Fibroblast of villous mesenchyme (primary cell): ENCODE data around the gene DNAJA4. TPM values are rescaled to one million over a fixed set of nuclear protein-coding genes. Genes with fewer than 3 reads are reported as not detected.
A peak's percentile ranks its signal among the peaks of the same experiment; 100 is the strongest.

Source experiments
- DNase-seq: peaks from one replicate; pipeline ENCODE4 v3.0.0-alpha.2; 2010; ENCODE audit warnings: low read depth
- H3K4me3 ChIP-seq: 2 replicates; pipeline ENCODE4 v1.5.1; 2011; ENCODE audit warnings: low read depth, mild to moderate bottlenecking, low read length
- CTCF ChIP-seq: IDR thresholded peaks from 2 replicates; pipeline ENCODE4 v1.5.1; 2012; ENCODE audit warnings: low read depth, mild to moderate bottlenecking, low read length; ENCODE audit not compliant: insufficient read depth
- total RNA-seq: library from RNA; depleted of rRNA; stranded (reverse); fragments of >200 nt; gene quantifications from 2 replicates; pipeline ENCODE4 v1.2.3, GENCODE V29; 2012

Gene DNAJA4
- total RNA-seq, 1 donor: 4.3 TPM

DNA sequence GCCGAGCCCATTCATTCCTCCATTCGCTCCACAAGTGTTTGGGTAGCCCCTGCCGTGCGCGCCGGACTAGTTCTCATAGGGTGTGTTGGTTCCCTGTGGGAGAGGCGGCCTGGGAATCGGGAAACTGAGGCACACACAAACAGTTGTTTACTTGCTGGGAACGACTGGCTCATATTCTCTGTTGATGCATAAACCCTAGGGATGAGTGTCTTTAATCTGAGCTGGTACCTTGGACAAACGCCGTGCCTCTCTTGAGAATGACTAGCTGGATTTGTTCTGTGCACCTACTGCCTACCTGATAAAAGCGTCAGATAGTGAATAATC is 737 bp downstream of the DNAJA4 start:
- DNase-seq: no peak
- peak overlapping the region; percentile 63 for H3K4me3 ChIP-seq
- no peak for TF ChIP-seq CTCF

DNA sequence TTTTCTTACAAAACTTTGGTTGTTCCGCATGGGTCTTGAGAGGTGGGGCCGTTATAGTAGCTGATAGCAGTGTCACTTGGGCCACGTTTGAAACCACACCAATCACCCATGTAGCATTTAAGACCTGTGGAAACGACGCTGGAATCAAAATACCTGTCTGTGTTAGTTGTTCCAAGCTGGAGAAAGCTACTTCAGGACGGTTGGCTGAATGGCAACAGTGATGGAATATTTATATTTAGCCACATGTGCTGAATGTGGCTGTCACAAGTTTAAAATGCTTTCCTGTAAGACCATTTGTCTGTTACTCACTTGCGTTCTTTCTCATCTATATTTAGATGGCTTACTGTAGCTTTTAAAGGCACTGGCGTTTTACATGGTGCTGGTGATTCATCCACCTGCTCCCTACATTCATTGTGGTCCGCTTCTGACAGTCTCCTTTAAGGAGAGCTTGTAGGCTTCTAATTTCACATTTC is 1.4 kb downstream of the DNAJA4 start:
- no peak for TF ChIP-seq CTCF
- peak; percentile 53 for DNase-seq
- H3K4me3 ChIP-seq: no peak overlapping the region

GRCh38 chr15:78266229-78266628 is 1.9 kb downstream of the DNAJA4 start:
- H3K4me3 ChIP-seq: no peak overlapping the region
- no peak for TF ChIP-seq CTCF
- no peak for DNase-seq

DNA sequence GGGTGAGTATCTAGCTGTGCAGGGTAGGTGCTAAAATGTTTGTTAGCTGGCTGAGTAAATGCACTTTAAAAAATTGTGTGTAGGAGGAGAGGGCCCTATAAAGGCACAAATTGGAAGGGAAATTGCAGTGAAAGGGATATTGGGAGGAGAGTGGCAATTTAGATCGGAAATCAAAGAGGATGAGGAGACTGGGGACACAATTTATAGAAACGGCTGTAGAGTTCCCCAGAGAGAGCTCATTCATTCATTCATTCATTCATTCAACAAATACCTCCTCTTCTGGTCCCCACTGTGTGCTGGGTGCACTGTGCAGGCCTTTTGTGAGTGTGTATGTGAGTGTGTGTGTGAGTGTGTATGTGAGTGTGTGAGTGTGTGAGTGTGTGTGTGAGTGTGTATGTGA is 2.4 kb downstream of the DNAJA4 start:
- no peak for DNase-seq
- no peak for TF ChIP-seq CTCF
- H3K4me3 ChIP-seq: no peak overlapping the region

- TF ChIP-seq CTCF: no peak
- no peak overlapping the region for H3K4me3 ChIP-seq
- DNase-seq: no peak
Measured at GRCh38 chr15:78272316-78272715, 8.0 kb downstream of the DNAJA4 start.

- DNase-seq: no peak
Measured at GRCh38 chr15:78272776-78273175, 8.4 kb downstream of the DNAJA4 start.

DNA sequence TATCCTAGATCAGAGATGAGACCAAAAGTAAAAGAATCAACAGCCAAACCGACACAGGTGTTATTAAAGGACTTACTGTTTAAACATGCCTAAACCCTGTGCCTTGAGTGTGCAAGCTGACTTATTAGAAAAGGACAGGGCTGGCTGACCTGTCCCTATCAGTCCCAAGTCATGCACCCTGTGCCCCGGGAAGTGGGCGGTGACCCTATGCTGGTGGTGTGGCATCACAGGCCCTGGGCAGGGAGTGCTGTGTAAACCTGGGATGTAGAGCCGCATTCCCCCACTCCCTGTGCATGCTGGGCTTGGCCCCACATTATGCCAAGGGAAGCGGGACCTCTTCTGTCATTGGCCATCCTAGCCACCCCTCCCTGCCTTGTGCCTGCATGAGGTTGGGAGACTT is 10.6 kb downstream of the DNAJA4 start:
- TF ChIP-seq CTCF: no peak
- no peak for DNase-seq
- no peak overlapping the region for H3K4me3 ChIP-seq

More at GRCh38 chr15:78272776-78273175, 8.4 kb downstream of the DNAJA4 start:
- H3K4me3 ChIP-seq: no peak overlapping the region
- TF ChIP-seq CTCF: no peak
